22Rv1 (cell line): ENCODE measurements around the gene SCUBE3.

ENCODE experiments used
- ZFX ChIP-seq: fragments of 450-650 bp; IDR thresholded peaks from 2 replicates; pipeline ENCODE4 v1.6.1; 2017; ENCODE audit warnings: antibody characterized with exemption, borderline replicate concordance
- TF ChIP-seq, protein P1 (sequence below): fragments of 450-650 bp; IDR thresholded peaks from 2 replicates; pipeline ENCODE4 v1.5.1; 2017; ENCODE audit warnings: mild to moderate bottlenecking

- TF ChIP-seq, protein P1, sequence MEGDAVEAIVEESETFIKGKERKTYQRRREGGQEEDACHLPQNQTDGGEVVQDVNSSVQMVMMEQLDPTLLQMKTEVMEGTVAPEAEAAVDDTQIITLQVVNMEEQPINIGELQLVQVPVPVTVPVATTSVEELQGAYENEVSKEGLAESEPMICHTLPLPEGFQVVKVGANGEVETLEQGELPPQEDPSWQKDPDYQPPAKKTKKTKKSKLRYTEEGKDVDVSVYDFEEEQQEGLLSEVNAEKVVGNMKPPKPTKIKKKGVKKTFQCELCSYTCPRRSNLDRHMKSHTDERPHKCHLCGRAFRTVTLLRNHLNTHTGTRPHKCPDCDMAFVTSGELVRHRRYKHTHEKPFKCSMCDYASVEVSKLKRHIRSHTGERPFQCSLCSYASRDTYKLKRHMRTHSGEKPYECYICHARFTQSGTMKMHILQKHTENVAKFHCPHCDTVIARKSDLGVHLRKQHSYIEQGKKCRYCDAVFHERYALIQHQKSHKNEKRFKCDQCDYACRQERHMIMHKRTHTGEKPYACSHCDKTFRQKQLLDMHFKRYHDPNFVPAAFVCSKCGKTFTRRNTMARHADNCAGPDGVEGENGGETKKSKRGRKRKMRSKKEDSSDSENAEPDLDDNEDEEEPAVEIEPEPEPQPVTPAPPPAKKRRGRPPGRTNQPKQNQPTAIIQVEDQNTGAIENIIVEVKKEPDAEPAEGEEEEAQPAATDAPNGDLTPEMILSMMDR = no peak
- no peak for TF ChIP-seq ZFX
These were observed 35.7 kb upstream of the SCUBE3 start for GRCh38 chr6:35178012-35178411.
